ENCODE measurements around the gene TNNT1.

TNNT1 gene

GRCh38 chr19:55134736-55135135, 14.3 kb downstream of the TNNT1 start:
- no peaks in the 10 kb centered on the region for H3K79me2 ChIP-seq (ENCODE audit: insufficient read depth, low read length)
- peaks cover 3% of the 10 kb centered on the region for H3K27me3 ChIP-seq (ENCODE audit: insufficient read depth, low read length, poor library complexity)
- H3K4me1 ChIP-seq (ENCODE audit: insufficient read depth, low read length) = no peaks in the 10 kb centered on the region
- no peak overlapping the region for H2AFZ ChIP-seq (ENCODE audit: low read depth, low read length)
- no peaks in the 10 kb centered on the region for H4K20me1 ChIP-seq (ENCODE audit: insufficient read depth, low read length)
- no peaks in the 10 kb centered on the region for H3K36me3 ChIP-seq (ENCODE audit: insufficient read depth, low read length)
- H3K9ac ChIP-seq (ENCODE audit: low read depth, low read length) = no peak overlapping the region
- no peak overlapping the region for H3K27ac ChIP-seq (ENCODE audit: low read length)
- no peak for DNase-seq
- no peak for ATAC-seq (ENCODE audit: insufficient read depth, low read depth)
- H3K4me3 ChIP-seq (ENCODE audit: low read depth in 1 of 2, low read length in 2 of 2) = no peak overlapping the region
- no peaks in the 10 kb centered on the region for H3K9me3 ChIP-seq (ENCODE audit: insufficient read depth, low read length, severe bottlenecking)
- TF ChIP-seq, protein P1, sequence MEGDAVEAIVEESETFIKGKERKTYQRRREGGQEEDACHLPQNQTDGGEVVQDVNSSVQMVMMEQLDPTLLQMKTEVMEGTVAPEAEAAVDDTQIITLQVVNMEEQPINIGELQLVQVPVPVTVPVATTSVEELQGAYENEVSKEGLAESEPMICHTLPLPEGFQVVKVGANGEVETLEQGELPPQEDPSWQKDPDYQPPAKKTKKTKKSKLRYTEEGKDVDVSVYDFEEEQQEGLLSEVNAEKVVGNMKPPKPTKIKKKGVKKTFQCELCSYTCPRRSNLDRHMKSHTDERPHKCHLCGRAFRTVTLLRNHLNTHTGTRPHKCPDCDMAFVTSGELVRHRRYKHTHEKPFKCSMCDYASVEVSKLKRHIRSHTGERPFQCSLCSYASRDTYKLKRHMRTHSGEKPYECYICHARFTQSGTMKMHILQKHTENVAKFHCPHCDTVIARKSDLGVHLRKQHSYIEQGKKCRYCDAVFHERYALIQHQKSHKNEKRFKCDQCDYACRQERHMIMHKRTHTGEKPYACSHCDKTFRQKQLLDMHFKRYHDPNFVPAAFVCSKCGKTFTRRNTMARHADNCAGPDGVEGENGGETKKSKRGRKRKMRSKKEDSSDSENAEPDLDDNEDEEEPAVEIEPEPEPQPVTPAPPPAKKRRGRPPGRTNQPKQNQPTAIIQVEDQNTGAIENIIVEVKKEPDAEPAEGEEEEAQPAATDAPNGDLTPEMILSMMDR (IDR thresholded peaks at IDR 0.05; ENCODE audit: borderline replicate concordance, extremely low read depth, low read length, poor library complexity, severe bottlenecking) = no peak
- no peak overlapping the region for H3K4me2 ChIP-seq (ENCODE audit: insufficient read depth, low read length)

GRCh38 chr19:55133639-55134444, 15.2 kb downstream of the TNNT1 start:
- Histone ChIP-seq H3K27ac (ENCODE audit: low read length) (no peak overlapping the region), H3K9me3 (ENCODE audit: insufficient read depth, low read length, severe bottlenecking) (no peaks in the 10 kb centered on the region), H3K9ac (ENCODE audit: low read depth, low read length) (no peak overlapping the region), H3K27me3 (ENCODE audit: insufficient read depth, low read length, poor library complexity) (peaks cover 3% of the 10 kb centered on the region), H4K20me1 (ENCODE audit: insufficient read depth, low read length) (no peaks in the 10 kb centered on the region), H3K36me3 (ENCODE audit: insufficient read depth, low read length) (no peaks in the 10 kb centered on the region), H2AFZ (ENCODE audit: low read depth, low read length) (no peak overlapping the region), H3K79me2 (ENCODE audit: insufficient read depth, low read length) (no peaks in the 10 kb centered on the region), H3K4me2 (ENCODE audit: insufficient read depth, low read length) (no peak overlapping the region), H3K4me1 (ENCODE audit: insufficient read depth, low read length) (no peaks in the 10 kb centered on the region), H3K4me3 (ENCODE audit: low read depth in 1 of 2, low read length in 2 of 2) (no peak overlapping the region)
- TF ChIP-seq, protein P1 (IDR thresholded peaks at IDR 0.05; ENCODE audit: borderline replicate concordance, extremely low read depth, low read length, poor library complexity, severe bottlenecking) = no peak
- no peak for TF ChIP-seq EZH2 (IDR thresholded peaks at IDR 0.05; ENCODE audit: borderline replicate concordance, low read depth, low read length, severe bottlenecking)
- ATAC-seq (ENCODE audit: insufficient read depth, low read depth) (no peak), DNase-seq (no peak)

DNA sequence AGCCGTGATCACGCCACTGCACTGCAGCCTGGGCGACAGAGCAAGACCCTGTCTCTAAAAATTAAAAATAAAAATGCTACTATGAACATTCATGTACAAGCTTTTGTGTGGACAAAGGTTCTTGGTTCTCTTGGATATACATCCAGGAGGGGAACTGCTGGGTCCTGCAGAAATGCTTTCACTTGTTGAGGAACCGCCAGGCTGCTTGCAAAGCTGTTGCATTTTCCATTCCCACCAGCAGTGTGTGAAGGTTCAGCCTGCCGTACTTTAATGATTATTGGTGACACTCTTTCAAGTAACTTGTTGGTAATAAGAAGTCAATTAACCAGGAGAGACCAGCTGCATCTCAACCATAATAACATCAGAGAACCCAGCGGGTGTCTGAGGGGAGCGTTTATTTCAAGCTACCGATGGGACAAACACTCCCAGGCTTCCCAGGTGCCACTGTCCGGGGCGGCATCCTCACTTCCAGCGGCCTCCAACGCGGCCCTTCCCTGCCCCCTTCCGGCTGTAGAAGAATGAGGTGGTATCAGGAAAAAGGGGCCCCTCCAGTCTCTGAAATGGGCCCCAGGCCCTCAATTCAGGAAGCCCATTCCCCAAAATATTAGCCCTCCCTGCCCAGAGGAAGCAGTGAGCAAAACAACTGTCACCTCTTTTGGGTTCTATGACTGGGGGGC, 16.4 kb downstream of the TNNT1 start:
- Histone ChIP-seq H3K4me2 (ENCODE audit: insufficient read depth, low read length) (no peak overlapping the region), H3K9ac (ENCODE audit: low read depth, low read length) (no peak overlapping the region)

More for the DNA sequence above, 16.4 kb downstream of the TNNT1 start:
- no peaks in the 10 kb centered on the region for H3K36me3 ChIP-seq (ENCODE audit: insufficient read depth, low read length)
- H3K79me2 ChIP-seq (ENCODE audit: insufficient read depth, low read length) = no peaks in the 10 kb centered on the region
- ATAC-seq (ENCODE audit: insufficient read depth, low read depth) = no peak
- H3K27ac ChIP-seq (ENCODE audit: low read length) = no peak overlapping the region
- H3K27me3 ChIP-seq (ENCODE audit: insufficient read depth, low read length, poor library complexity) = peaks cover 3% of the 10 kb centered on the region
- H3K9me3 ChIP-seq (ENCODE audit: insufficient read depth, low read length, severe bottlenecking) = no peaks in the 10 kb centered on the region
- no peaks in the 10 kb centered on the region for H3K4me1 ChIP-seq (ENCODE audit: insufficient read depth, low read length)
- no peak overlapping the region for H2AFZ ChIP-seq (ENCODE audit: low read depth, low read length)
- no peak for TF ChIP-seq EZH2 (IDR thresholded peaks at IDR 0.05; ENCODE audit: borderline replicate concordance, low read depth, low read length, severe bottlenecking)
- TF ChIP-seq, protein P1 (IDR thresholded peaks at IDR 0.05; ENCODE audit: borderline replicate concordance, extremely low read depth, low read length, poor library complexity, severe bottlenecking) = no peak
- no peak overlapping the region for H3K4me3 ChIP-seq (ENCODE audit: low read depth in 1 of 2, low read length in 2 of 2)
- no peak for DNase-seq
- H4K20me1 ChIP-seq (ENCODE audit: insufficient read depth, low read length) = no peaks in the 10 kb centered on the region
